ENCODE data around the gene HOXA10.
A peak's percentile ranks its signal among the peaks of the same experiment; 100 is the strongest.

The HOXA10 gene

DNA sequence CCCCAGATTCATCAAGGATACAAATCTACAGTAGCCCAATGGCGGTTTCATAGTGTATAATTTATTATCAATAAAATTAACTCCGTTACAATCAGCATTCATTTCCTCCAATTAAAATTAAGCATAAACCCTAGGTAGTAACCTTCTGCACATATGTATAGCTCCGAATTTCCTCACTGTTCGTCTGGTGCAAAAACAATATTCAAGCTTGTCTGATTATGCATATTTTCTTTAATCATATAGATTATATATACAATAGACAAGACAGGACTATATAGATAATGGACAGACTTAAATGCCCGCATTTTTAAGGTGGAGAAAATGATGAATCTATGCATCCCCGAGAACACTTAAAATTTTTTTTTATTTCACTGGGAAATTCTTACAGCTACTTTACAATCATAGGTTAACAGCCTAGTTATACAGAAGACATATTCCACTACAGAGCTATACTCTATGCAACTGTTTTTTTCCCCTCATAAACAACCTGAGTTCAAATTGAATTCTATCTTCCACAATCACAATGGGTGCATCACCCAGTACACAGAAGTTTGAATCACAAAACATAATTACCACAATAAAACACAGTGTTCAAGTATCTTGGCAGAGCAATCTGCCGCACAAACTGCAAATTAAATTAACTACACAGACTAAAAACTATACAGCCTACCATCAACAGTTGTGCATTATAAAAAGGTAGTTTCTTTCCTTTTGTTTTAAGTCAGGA lies 11.4 kb downstream of the HOXA10 start:
- DNase-seq = peak; percentile 25
- in situ Hi-C loops (cut with HindIII; ENCODE audit: low pct_ligation_motif_present, low pct_unique_long_range_greater_than_20kb, low sequenced_read_pairs) = loop anchor here (10.0 kb wide), 1 partner anchor 778 kb away; no protein-coding TSS in a partner anchor

DNA sequence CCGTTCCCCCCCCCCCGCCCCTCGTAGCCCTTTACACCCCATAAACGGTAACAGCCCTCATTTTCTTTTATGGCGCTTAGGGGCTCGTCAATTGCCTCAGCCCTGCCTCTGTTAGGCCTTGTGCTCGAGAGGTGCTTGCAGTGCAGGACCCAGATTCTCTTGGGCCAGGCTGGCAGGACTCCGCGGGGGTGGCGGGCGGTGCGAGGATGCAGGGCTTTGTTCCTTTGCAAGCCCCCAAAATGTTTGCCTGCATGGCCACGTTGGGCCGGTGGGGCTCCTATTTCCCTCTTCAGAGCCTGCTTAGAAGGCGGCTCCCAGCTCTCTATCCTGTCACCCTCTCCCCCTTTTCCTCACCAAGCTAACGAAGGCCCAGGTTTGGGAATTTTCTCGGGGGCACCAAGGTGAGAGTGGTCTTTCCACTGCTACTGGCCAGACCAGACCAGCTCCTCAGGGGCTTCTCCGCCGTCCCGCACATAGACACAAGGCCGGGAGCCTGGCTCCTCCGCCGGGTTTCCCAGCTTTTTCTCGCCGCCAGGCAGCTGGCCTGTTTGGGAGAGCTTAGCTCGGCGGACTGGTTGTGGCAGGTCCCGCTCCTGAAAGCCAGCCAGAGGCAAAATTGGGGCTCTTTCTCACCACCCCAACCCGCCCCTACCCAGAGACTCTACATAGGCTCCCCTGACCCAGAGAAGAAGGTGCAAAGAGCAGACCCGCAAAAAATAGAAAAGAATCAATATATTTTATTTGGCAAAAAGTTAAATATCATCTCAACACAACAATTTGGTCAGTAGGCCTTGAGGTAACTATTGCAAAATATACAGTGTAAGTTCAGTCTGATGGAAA lies 12.2 kb downstream of the HOXA10 start:
- peak; percentile 51 for DNase-seq
- in situ Hi-C loops (cut with HindIII; ENCODE audit: low pct_ligation_motif_present, low pct_unique_long_range_greater_than_20kb, low sequenced_read_pairs) = loop anchor here (10.0 kb wide), 1 partner anchor 777 kb away; no protein-coding TSS in a partner anchor

DNA sequence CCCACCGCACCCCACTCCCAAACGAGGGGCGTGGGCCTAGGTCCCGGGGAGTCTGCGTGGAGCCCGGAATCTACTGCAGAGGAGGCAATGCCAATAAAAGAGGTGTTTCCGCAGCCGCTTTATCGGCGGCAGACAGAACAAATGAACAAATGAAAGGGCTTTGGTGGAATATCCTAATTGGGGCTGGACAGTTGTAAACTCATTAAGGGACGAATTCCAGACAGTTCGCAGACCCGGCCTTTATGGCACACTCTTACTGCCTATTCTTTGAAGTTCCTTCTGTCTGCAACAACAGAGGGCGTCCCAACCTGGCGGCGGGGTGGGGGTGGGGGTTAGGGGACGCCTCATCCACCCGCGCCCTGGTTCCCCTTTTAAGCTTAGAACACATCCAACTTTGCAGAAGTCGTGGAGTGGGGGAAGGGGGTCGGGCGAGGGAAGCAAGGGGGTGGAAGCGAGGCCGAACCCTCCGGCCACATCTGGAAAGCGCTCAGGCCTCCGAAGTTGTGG lies 12.9 kb downstream of the HOXA10 start:
- in situ Hi-C loops (cut with HindIII; ENCODE audit: low pct_ligation_motif_present, low pct_unique_long_range_greater_than_20kb, low sequenced_read_pairs) = loop anchor here (10.0 kb wide), 1 partner anchor 776 kb away; no protein-coding TSS in a partner anchor
- peak; percentile 62 for DNase-seq

DNA sequence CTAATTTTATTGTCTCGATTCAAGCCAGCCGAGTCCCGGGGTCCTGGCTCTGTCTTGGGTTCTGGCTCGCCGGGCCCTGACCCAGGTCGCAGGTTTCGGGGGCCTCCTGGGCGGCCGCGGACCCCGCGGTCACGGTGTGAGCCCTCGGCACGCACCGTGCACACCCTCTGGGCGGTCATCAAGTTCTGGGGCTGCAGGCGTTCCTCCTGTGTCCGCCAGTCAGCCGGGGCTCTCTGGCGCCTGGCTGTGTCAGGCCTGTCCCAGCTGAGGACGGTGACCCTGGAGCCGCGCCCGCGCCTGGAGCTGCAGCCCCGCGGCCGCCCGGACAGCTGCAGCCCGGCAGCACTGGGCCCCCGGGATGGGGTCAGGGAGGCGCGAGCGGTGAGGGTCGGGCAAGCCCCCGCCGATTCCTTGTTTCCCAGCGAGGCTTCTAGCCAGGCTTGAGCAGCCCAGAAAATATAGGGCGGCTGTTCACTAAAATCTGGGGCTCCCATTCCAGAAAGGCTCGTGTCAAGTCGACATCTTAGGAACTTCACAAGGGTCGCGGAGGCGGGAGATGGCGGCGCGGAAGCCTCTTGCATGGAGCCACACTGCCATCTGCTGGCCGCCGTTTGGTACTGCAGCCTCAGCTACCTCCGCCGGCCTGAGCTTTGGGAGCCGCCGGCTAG lies 13.4 kb downstream of the HOXA10 start:
- peak; percentile 91 for DNase-seq
- in situ Hi-C loops (cut with HindIII; ENCODE audit: low pct_ligation_motif_present, low pct_unique_long_range_greater_than_20kb, low sequenced_read_pairs) = loop anchor here (10.0 kb wide), 1 partner anchor 776 kb away; no protein-coding TSS in a partner anchor

DNA sequence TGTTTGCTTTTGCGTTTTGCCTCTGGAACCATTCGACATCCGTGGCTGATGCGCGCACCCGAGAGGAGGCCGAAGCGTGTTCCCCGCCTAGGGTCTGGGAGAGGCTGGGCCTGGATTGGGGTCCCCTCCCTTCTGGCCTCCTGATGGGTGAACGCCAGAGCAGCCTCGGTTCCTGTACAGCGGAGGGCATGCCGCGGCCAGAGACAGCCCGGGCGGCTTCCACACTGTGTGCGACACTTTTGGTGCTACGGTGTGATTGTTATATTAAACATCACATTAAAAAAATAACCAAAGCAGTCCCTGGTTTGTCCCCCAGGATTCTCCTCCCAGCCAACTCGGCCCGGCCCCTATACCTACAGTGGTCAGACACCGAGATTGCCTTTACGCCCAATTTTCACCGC lies 14.0 kb downstream of the HOXA10 start:
- peak; percentile 39 for DNase-seq
- in situ Hi-C loops (cut with HindIII; ENCODE audit: low pct_ligation_motif_present, low pct_unique_long_range_greater_than_20kb, low sequenced_read_pairs) = loop anchor here (10.0 kb wide), 1 partner anchor 775 kb away; no protein-coding TSS in a partner anchor

DNA sequence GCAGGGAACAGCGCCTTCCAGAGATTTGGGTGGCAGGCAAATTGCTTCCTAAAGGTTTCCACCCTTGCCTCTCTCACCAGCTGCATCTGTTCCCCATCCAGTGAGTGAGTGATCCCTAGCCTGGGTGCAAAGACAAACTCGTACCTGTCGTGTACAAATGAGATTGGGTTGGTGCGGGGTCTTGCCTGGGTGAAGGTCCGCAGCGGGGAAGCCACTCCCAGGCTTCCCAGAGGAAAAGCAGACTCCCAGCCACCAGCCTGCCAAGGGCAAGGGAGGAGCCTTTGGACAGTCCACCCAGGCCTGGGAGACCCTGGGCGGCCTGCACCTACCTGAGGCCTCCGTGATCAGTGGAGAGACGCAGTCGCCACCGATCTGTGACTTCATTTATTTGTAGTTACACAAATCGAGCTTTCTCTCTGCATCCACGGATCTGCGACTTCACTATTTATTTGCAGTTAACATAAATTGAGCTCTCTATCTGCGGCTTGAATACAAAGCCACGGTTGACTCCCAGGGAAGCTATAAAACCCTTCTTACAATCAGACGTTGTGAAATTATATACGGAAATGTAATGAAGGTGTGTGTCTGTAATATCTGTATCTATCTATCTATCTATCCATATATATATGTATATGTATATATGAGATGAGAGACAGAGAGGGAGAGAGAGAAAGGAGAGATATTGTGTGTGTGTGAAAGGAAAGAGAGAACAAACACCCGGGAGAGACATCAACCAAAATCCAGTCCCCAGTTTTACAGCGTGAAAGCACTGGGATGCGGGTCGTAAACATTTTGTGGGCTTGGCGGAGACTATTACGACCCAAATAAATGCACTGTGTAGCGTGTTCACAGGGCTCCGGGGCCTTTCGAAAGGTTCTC lies 14.6 kb downstream of the HOXA10 start:
- in situ Hi-C loops (cut with HindIII; ENCODE audit: low pct_ligation_motif_present, low pct_unique_long_range_greater_than_20kb, low sequenced_read_pairs) = loop anchor here (10.0 kb wide), 1 partner anchor 775 kb away; no protein-coding TSS in a partner anchor
- peak; percentile 47 for DNase-seq

DNA sequence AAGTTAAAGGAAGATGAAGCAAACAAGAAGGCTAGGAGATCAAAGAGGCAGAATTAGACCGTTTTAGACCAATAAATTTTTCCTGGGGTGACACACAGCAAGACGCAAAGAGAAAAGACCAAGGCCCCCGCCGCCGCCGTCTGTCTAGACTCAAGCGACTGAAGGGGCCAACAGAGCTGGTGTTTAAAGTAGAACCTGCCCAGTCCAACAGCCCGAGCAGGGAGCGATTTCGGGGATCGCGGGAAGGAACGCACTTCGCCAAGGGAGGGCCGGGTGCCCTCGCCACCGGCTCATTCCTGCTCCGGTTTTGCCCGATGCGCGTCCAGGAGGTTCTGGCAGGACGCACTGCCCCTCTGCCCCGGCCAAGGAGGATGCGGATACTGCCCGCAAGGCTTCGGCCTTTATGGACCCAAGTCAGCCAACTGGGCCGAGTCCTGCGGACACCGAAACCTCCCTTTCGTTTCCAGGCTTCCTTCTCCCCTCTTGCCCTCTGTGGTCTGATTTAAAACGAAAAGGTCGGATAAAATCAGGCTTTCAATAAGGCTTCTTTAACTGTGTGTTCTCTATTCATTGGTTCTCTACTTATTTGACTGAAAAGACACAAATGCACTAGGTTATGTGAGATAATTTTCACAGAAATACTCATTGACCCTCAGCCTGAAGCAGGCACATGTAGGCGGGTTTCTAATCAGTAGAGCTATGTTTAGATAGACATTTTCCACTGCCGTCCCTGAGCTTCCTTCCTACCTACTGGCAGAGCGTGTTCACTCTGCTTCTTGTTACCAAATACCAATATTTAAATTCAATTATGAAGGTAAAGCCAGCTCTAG lies 15.5 kb downstream of the HOXA10 start:
- in situ Hi-C loops (cut with HindIII; ENCODE audit: low pct_ligation_motif_present, low pct_unique_long_range_greater_than_20kb, low sequenced_read_pairs) = no loop called here
- peak; percentile 43 for DNase-seq

DNA sequence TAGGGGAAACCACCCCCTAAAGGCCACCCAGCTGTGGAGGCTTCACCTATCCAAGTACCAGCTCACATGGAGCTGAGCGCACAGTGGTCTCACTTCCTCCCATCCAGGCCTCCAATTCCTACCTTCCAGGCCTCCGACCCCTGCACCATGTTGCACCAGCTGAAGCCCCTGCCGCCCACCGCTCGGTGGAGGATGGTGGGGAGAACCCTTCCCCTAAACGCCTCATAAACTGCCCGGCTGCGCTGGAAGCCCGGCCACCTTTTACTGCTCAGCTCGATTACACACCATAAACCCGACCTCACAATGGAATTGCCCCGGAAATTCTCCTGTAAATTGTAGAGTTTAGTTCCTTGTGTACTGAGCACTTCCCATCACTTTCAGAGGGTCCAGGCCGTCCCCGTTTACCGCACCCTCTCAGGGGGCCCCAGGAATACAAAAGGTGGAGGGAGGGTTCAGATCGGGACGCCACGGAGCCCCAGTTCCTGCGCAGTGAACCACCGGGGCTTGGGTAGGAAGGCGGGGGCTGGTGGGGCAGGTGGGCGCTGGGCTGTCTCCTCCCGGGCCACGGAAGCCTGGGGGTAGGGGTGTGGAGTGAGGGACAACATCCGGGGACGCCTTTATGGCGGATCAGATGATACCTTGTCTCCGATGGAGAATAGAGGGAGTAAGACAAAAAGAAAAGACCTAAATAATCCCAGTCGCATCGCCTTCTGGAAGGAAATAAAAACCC lies 16.3 kb downstream of the HOXA10 start:
- peak; percentile 46 for DNase-seq
- in situ Hi-C loops (cut with HindIII; ENCODE audit: low pct_ligation_motif_present, low pct_unique_long_range_greater_than_20kb, low sequenced_read_pairs) = no loop called here

DNA sequence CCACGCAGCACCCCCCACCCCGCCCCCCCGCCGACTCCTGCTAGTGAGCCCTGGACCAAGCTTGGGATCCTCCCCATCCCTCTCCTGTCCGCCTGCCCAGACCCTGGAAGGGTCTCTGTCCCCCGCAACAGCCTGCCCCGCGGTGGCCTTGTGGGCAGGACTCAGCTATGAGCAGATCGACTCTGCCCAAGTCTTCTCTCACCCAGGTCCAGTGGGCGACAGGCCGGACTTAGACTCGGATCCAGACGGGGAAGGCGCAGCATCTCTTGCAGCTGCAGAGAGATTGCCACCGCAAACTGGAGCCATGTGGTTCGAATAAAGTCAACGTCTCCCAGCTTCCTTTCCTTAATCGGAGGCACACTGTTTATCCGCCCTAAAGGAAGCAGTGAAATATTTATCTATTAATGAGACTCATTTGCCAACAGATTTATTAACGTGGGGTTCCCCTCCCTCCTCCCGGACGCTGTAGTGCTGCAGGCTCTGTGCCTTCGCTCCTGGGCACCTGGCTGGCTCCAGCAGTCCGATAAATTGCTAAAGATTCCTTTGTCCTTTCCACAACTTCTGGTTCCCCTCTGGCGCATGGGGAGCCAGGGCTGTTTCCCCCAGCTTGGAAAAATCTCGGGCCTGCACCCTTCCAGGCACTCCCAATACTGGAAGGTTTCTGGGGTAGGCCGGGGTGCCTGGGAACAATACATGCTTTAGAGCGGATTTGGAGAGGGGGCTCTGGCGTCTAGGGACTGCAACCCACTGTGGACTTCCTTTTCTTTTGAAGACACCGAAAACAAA lies 17.0 kb downstream of the HOXA10 start:
- in situ Hi-C loops (cut with HindIII; ENCODE audit: low pct_ligation_motif_present, low pct_unique_long_range_greater_than_20kb, low sequenced_read_pairs) = no loop called here

DNA sequence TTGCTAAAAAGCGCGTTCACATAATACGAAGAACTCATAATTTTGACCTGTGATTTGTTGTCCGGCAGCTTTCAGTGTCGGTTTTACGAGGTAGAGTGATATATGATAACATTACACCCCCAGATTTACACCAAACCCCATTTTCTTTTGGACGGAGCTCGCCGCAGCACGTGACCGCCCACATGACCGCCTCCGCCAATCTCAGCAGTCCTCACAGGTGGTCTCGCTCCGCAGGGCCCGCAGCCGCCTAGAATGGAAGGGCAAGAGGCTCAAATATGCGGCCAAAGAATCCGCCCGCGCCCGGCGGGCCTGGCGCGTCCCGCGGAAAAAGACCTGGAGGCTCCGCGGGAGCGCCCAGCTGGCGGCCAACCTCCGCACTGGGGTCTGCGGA lies 17.6 kb downstream of the HOXA10 start, which contains the start of gene HOXA7:
Gene HOXA7, minus strand, starts transcription at position 168 of the 391 bp plus-strand sequence. Its CDS starts 130 bp downstream, at position 38.
- peak; percentile 82 for DNase-seq
- in situ Hi-C loops (cut with HindIII; ENCODE audit: low pct_ligation_motif_present, low pct_unique_long_range_greater_than_20kb, low sequenced_read_pairs) = no loop called here

More for the DNA sequence above, 17.0 kb downstream of the HOXA10 start:
- DNase-seq = peak; percentile 48

DNA sequence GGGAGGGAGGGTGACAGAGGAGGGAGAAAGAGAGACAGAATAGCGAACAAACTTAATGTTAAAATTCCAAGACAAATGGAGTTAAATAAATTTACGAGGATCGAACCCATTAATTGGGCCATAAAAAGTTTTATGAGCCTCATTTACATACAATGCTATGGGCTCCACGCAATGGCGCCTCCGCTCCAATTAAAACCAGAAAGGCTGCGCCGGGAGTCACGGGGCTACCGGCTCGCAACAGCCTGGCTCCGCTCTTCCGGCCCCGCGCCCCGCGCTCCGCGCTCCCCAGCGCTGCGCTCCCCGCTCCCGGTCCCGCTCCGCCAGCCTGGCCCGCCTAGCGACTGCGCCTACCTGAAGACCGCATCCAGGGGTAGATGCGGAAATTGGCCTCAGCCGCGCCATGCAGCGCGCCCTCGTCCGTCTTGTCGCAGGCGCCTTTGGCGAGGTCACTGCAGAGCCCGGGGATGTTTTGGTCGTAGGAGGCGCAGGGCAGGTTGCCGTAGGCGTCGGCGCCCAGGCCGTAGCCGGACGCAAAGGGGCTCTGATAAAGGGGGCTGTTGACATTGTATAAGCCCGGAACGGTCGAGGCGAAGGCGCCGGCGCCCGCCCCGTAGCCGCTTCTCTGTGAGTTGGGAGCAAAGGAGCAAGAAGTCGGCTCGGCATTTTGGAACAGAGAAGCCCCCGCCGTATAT lies 18.2 kb downstream of the HOXA10 start:
- DNase-seq = peak; percentile 56
- in situ Hi-C loops (cut with HindIII; ENCODE audit: low pct_ligation_motif_present, low pct_unique_long_range_greater_than_20kb, low sequenced_read_pairs) = no loop called here

DNA sequence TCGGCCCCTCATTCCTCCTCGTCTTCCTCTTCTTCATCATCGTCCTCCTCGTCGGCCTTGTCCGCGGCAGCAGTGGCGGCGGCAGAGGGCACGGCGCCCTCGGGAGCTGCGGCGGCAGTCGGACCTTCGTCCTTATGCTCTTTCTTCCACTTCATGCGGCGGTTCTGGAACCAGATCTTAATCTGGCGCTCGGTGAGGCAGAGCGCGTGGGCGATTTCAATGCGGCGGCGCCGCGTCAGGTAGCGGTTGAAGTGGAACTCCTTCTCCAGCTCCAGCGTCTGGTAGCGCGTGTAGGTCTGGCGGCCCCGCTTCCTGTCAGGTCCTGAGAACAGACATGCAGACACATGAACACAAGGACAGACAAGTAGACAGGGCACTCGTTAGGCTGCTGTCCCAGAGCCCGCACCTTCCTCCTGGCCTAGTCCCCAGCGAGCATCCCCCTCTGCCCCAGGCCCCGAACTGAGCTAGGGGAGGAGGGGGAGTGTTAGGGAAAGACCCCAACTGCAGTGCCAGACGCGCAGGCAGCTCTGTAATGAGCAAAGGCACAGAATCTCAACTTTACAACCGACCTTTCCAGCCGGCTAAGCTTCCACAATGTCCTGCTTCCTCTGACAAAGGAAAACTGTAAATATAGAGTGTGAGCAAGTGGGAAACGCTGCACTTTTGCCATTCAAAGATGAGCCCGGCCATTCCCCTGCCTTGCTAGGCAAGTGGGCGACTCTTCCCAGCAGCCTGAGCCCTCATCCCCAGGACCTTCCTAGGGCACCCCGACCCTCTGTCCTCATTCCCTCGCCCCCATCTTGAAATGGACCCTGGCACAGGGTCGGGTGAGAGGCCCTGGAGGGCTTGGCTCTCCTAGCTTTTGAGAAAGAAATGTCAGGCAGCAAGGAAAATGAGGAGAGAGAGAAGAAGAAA lies 19.0 kb downstream of the HOXA10 start:
- peak; percentile 57 for DNase-seq
- in situ Hi-C loops (cut with HindIII; ENCODE audit: low pct_ligation_motif_present, low pct_unique_long_range_greater_than_20kb, low sequenced_read_pairs) = no loop called here

DNA sequence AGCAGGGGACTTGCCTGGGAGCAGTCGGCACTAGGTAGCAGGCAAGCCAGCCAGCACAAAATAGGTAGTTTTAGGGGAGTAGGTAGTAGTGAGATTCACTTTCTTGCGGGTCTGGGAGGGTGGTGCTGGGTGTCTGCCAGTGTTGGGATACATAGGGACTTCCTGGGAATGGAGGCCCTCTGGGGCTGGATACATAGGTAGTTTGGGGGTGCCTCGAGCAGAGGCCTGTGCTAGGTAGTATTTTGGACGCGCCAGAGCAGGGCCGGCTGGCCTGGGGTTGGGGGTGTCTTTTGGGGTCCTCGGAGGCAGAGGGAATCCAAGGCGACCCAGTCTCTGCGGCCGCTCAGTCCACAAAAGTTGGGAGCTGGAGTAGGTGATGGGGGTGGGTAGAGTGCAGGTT lies 19.8 kb downstream of the HOXA10 start:
- in situ Hi-C loops (cut with HindIII; ENCODE audit: low pct_ligation_motif_present, low pct_unique_long_range_greater_than_20kb, low sequenced_read_pairs) = no loop called here
- DNase-seq = no peak

DNA sequence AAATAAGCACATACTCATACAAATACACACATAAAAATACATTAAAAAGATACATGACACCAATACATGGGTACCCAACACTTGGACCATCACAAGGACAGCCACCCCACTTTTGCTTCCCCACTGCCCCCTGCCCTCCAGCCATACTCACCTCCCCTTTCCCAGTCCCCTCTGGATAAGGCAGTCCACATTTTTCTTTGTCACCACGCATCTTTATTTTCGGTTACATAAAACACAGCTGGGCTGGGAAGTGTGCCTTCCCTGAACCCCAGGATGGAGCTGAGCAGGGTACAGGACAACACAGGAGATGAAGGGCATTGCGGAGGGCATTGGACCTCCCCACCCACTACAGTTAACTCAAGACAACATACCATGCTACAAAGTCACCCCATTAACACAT lies 20.6 kb downstream of the HOXA10 start:
- no peak for DNase-seq
- in situ Hi-C loops (cut with HindIII; ENCODE audit: low pct_ligation_motif_present, low pct_unique_long_range_greater_than_20kb, low sequenced_read_pairs) = no loop called here
